Tibial nerve (tissue), 4 donors: Measurements from ENCODE around the gene ADPRM. TPM values are rescaled to one million over a fixed set of nuclear protein-coding genes. Genes with fewer than 3 reads are reported as not detected.
A peak's percentile ranks its signal among the peaks of the same experiment; 100 is the strongest.
"Not testable (repeated sequence)": the region's sequence is repeated elsewhere in the genome, so short reads cannot be mapped to it uniquely, and the experiment has no call there.

Experiments
- DNase-seq, 2 donors: peaks; one replicate each; pipeline ENCODE4 v3.0.0-alpha.2; 2019; ENCODE audit warnings: low spot score in 2 of 2
- H3K27ac ChIP-seq, 4 donors: fragments of 200-600 bp; sonication (generic) in 3 of 4; one replicate each; pipeline ENCODE4 v1.5.1; 2017 to 2019; ENCODE audit warnings: mild to moderate bottlenecking in 1 of 4
- H3K27me3 ChIP-seq, 2 donors: fragments of 200-600 bp; sonication (generic) in 1 of 2; one replicate each; pipeline versions ENCODE4 v1.5.1 to v1.6.0; 2017 to 2019
- H3K36me3 ChIP-seq, 3 donors: fragments of 200-600 bp; sonication (generic); one replicate each; pipeline ENCODE4 v1.5.1; 2018 to 2019
- H3K4me1 ChIP-seq, 4 donors: fragments of 200-600 bp; sonication (generic) in 3 of 4; one replicate each; pipeline ENCODE4 v1.5.1; 2017 to 2019
- H3K4me3 ChIP-seq, 4 donors: fragments of 200-600 bp; sonication (generic) in 3 of 4; one replicate each; pipeline ENCODE4 v1.5.1; 2017 to 2019; ENCODE audit warnings: mild to moderate bottlenecking in 1 of 4, moderate library complexity in 1 of 4
- H3K9me3 ChIP-seq, 4 donors: fragments of 200-600 bp; sonication (generic) in 3 of 4; one replicate each; pipeline ENCODE4 v1.5.1; 2017 to 2019
- CTCF ChIP-seq, 5 experiments: fragments of 200-600 bp in 3 of 5; fragments of 450-650 bp in 2 of 5; sonication (generic) in 3 of 5; IDR thresholded peaks; one replicate each; pipeline ENCODE4 v1.5.1; 2016 to 2019; ENCODE audit warnings: antibody characterized with exemption in 5 of 5, mild to moderate bottlenecking in 3 of 5, moderate library complexity in 2 of 5
- EP300 ChIP-seq, 2 donors: sonication (generic); formaldehyde crosslinking; IDR thresholded peaks; one replicate each; pipeline ENCODE4 v1.6.1; 2017; ENCODE audit warnings: antibody characterized with exemption in 2 of 2, mild to moderate bottlenecking in 1 of 2
- POLR2A ChIP-seq, 2 donors: fragments of 450-650 bp; IDR thresholded peaks; one replicate each; pipeline ENCODE4 v1.6.1; 2017; ENCODE audit warnings: antibody characterized with exemption in 2 of 2, mild to moderate bottlenecking in 2 of 2, moderate library complexity in 2 of 2
- WGBS, 2 donors: methylation state at CpG; one replicate each; pipeline ENCODE4 v1.1.5; 2018; 5-methylcytosine and 5-hydroxymethylcytosine counted together
- total RNA-seq, 4 donors: library from RNA; depleted of rRNA; stranded (reverse); fragments of >200 nt; gene quantifications; one replicate each; pipeline ENCODE4 v1.1.0, GENCODE V29; 2016

Gene ADPRM
- total RNA-seq, 4 donors from 2014 or later: 9.4 to 17.7 (median 13.3) TPM

- no peak for DNase-seq
- Histone ChIP-seq H3K4me3 (no peak overlapping the region), H3K27me3 (no peaks in the 10 kb centered on the region), H3K9me3 (no peaks in the 10 kb centered on the region), H3K27ac (no peak overlapping the region), H3K4me1 (peaks cover 0 to 20% (median 9%) of the 10 kb centered on the region in 4 donors), H3K36me3 (peaks cover 0 to 50% (median 5%) of the 10 kb centered on the region in 3 donors)
- TF ChIP-seq EP300 (IDR thresholded peaks at IDR 0.05) (no peak), POLR2A (IDR thresholded peaks at IDR 0.05) (no peak), CTCF (IDR thresholded peaks at IDR 0.05) (no peak)
- WGBS, 2 donors: 89 to 92% methylated on average over 5 of the region's 5 CpGs
Observed at GRCh38 chr17:10727192-10727591, 29.8 kb downstream of the ADPRM start.

- no peak overlapping the region for H3K4me3 ChIP-seq
- peaks cover 0 to 39% (median 5%) of the 10 kb centered on the region in 3 donors for H3K36me3 ChIP-seq
- TF ChIP-seq CTCF (IDR thresholded peaks at IDR 0.05) (no peak), POLR2A (IDR thresholded peaks at IDR 0.05) (no peak), EP300 (IDR thresholded peaks at IDR 0.05) (no peak)
Observed at GRCh38 chr17:10728331-10728892, 31.0 kb downstream of the ADPRM start.

GRCh38 chr17:10729334-10730193 lies 32.2 kb downstream of the ADPRM start, which contains the start of gene TMEM220:
Gene TMEM220 (minus strand): TSS chr17:10730023. CDS start chr17:10729851, 172 bp downstream.
- TF ChIP-seq POLR2A (IDR thresholded peaks at IDR 0.05): peak; percentile 36 to 66
- TF ChIP-seq EP300 (IDR thresholded peaks at IDR 0.05): peak in 1 of 2 donors; percentile 86
- peak in 1 of 5 experiments; percentile 17 for TF ChIP-seq CTCF (IDR thresholded peaks at IDR 0.05)
- no peaks in the 10 kb centered on the region for H3K27me3 ChIP-seq
- peak within 1 kb of the TSS; percentile 86 to 97 (median 95) for H3K27ac ChIP-seq
- peak; percentile 62 to 64 for DNase-seq
- no peaks in the 10 kb centered on the region for H3K9me3 ChIP-seq
- WGBS, 2 donors: 2 to 8% methylated on average over 43 to 70 of the region's 79 CpGs
- peak within 1 kb of the TSS; percentile 57 to 87 (median 78) for H3K4me3 ChIP-seq
- H3K4me1 ChIP-seq: peaks cover 0 to 20% (median 9%) of the 10 kb centered on the region in 4 donors
- H3K36me3 ChIP-seq: peaks cover 0 to 27% (median 5%) of the 10 kb centered on the region in 3 donors

More at GRCh38 chr17:10728331-10728892, 31.0 kb downstream of the ADPRM start:
- 96 to 97% methylated on average over 10 of the region's 10 CpGs for WGBS, 2 donors
- peaks cover 0 to 20% (median 9%) of the 10 kb centered on the region in 4 donors for H3K4me1 ChIP-seq
- peak overlapping the region in 3 of 4 donors; percentile 86 to 97 (median 97) for H3K27ac ChIP-seq
- no peaks in the 10 kb centered on the region for H3K27me3 ChIP-seq
- H3K9me3 ChIP-seq: no peaks in the 10 kb centered on the region
- no peak for DNase-seq

- 18 to 20% methylated on average over 15 of the region's 15 CpGs for WGBS, 2 donors
- not testable (repeated sequence) for DNase-seq, H3K9me3 ChIP-seq, H3K27me3 ChIP-seq
- Histone ChIP-seq H3K27ac (peak overlapping the region; percentile 86 to 97 (median 95)), H3K4me1 (peaks cover 0 to 20% (median 9%) of the 10 kb centered on the region in 4 donors), H3K36me3 (peaks cover 0 to 20% (median under 1%) of the 10 kb centered on the region in 3 donors), H3K4me3 (peak overlapping the region; percentile 57 to 87 (median 78))
Observed at GRCh38 chr17:10730247-10730646, 32.9 kb downstream of the ADPRM start.

- WGBS, 2 donors: 91 to 94% methylated on average over 6 of the region's 6 CpGs
- Histone ChIP-seq H3K36me3 (peaks cover 0 to 8% (median 0%) of the 10 kb centered on the region in 3 donors), H3K27me3 (no peaks in the 10 kb centered on the region), H3K27ac (peak overlapping the region in 2 of 4 donors; percentile 46 to 97), H3K4me3 (no peak overlapping the region), H3K9me3 (no peaks in the 10 kb centered on the region), H3K4me1 (peaks cover 0 to 20% (median 9%) of the 10 kb centered on the region in 4 donors)
- TF ChIP-seq CTCF (IDR thresholded peaks at IDR 0.05) (no peak), EP300 (IDR thresholded peaks at IDR 0.05) (no peak), POLR2A (IDR thresholded peaks at IDR 0.05) (no peak)
- no peak for DNase-seq
Observed at GRCh38 chr17:10731408-10731879, 34.0 kb downstream of the ADPRM start.

GRCh38 chr17:10732121-10732520 lies 34.7 kb downstream of the ADPRM start:
- DNase-seq, H3K9me3 ChIP-seq: not testable (repeated sequence)
- 86 to 94% methylated on average over 6 of the region's 6 CpGs for WGBS, 2 donors

More at GRCh38 chr17:10732121-10732520, 34.7 kb downstream of the ADPRM start:
- not testable (repeated sequence) for H3K4me3 ChIP-seq, H3K27me3 ChIP-seq, H3K36me3 ChIP-seq, H3K27ac ChIP-seq
- H3K4me1 ChIP-seq: peaks cover 0 to 23% (median 9%) of the 10 kb centered on the region in 4 donors
